GM08714 (cell line): ENCODE data around the gene LILRB5.
"Not testable (repeated sequence)": the region's sequence is repeated elsewhere in the genome, so short reads cannot be mapped to it uniquely, and the experiment has no call there.

Source experiments
- H3K4me3 ChIP-seq: fragments of 200-500 bp; sonication (Bioruptor generic); 2 replicates; pipeline ENCODE4 v1.5.1; 2014; ENCODE audit warnings: mild to moderate bottlenecking, low read length, inconsistent platforms
- ZNF274 ChIP-seq: IDR thresholded peaks from 2 replicates; pipeline ENCODE4 v1.6.1; 2012; ENCODE audit warnings: mild to moderate bottlenecking, low read depth, low read length

Gene LILRB5

GRCh38 chr19:54233941-54234340, 23.1 kb downstream of the LILRB5 start:
- H3K4me3 ChIP-seq: no peak overlapping the region
- TF ChIP-seq ZNF274: no peak

- no peak overlapping the region for H3K4me3 ChIP-seq
- no peak for TF ChIP-seq ZNF274
Observed at GRCh38 chr19:54231077-54231931, 25.8 kb downstream of the LILRB5 start.

GRCh38 chr19:54230031-54230430, 27.0 kb downstream of the LILRB5 start:
- no peak overlapping the region for H3K4me3 ChIP-seq
- TF ChIP-seq ZNF274: no peak

GRCh38 chr19:54229146-54229545, 27.9 kb downstream of the LILRB5 start:
- H3K4me3 ChIP-seq: no peak overlapping the region
- no peak for TF ChIP-seq ZNF274

- not testable (repeated sequence) for H3K4me3 ChIP-seq
Observed at GRCh38 chr19:54224619-54225018, 32.5 kb downstream of the LILRB5 start.

DNA sequence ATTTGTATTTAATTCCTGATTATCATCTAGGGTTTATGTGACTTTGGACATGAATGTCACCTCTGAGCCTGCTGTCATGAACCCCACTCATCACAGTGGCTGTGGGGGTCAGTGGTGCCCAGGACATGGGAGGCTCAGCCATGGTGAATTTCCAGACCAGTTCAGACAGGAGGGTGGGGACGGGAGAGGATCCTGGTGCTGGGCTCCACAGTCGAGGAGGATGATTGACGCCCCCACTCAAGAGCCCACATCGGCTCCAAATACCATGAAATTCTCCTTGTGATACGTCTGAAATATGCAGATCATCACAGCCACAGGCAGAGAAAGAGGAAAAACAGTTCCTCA, 33.2 kb downstream of the LILRB5 start:
- not testable (repeated sequence) for H3K4me3 ChIP-seq

- not testable (repeated sequence) for H3K4me3 ChIP-seq
Observed at GRCh38 chr19:54223277-54223936, 33.7 kb downstream of the LILRB5 start.

DNA sequence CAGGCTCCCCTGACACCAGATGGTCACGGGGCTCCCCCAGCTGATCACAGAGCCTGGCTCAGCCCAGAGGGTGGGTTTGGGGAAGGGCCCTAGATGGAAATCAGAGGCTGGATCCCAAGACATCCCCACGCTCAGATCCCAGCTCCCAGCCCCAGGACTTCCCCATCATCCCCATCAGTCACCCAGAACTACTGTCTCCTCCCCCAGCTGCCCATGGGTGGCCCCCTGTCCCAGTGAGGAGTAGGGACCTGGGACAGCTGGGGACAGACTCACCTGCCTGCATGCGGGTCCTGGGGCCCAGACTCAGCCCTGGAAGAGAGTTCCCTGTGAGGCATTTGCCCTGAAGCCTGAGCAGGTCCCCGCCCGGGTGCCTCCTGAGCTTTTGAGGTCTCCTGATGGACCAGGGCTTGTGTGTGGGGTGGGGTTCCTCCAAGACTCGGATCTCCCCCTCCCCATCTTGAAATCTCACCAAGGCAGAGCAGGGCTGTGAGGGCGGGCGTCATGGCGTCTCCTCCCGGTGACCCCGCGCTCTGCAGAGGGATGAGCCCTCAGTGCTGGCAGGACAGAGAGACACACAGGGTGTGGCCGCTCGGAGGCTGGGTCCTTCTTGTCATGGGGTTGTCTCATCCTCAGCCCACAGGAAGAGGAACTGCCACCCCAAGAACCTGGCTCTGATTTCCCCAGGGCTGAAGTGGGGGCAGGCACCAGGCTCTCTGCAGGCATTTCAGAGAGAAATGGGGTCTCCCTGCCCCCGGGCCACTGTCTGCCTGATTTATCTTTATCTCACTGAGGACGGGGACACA, 34.4 kb downstream of the LILRB5 start, which contains the start of gene LILRB3:
Gene LILRB3 (minus strand): TSS at position 534 of the 803 bp plus-strand sequence. CDS start 31 bp downstream, at position 503.
- not testable (repeated sequence) for H3K4me3 ChIP-seq

GRCh38 chr19:54221947-54222346, 35.1 kb downstream of the LILRB5 start:
- H3K4me3 ChIP-seq: not testable (repeated sequence)

DNA sequence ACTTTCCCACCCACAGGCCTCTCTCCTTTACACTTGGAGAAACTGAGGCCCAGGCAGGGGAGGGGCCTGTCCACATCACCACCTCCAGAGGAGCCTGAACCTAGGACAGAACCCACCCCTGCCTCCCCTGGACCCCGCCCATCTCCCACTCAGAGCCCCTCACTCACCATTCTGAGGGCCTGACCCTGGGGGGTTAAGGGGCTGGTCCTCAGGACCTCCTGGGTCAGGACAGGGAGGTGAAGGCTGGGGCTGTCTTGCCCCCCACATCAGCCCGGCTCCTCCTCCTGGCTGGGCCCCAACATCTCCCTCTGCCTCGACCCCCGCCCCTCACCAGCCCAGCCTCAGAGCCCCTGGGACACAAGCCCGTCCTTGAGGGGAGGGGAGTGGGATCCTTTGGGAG, 37.4 kb downstream of the LILRB5 start:
- not testable (repeated sequence) for H3K4me3 ChIP-seq

- no peak for TF ChIP-seq ZNF274
- no peak overlapping the region for H3K4me3 ChIP-seq
Observed at GRCh38 chr19:54218960-54219661, 38.0 kb downstream of the LILRB5 start.

GRCh38 chr19:54218259-54218658, 38.8 kb downstream of the LILRB5 start:
- H3K4me3 ChIP-seq: no peak overlapping the region
- no peak for TF ChIP-seq ZNF274

DNA sequence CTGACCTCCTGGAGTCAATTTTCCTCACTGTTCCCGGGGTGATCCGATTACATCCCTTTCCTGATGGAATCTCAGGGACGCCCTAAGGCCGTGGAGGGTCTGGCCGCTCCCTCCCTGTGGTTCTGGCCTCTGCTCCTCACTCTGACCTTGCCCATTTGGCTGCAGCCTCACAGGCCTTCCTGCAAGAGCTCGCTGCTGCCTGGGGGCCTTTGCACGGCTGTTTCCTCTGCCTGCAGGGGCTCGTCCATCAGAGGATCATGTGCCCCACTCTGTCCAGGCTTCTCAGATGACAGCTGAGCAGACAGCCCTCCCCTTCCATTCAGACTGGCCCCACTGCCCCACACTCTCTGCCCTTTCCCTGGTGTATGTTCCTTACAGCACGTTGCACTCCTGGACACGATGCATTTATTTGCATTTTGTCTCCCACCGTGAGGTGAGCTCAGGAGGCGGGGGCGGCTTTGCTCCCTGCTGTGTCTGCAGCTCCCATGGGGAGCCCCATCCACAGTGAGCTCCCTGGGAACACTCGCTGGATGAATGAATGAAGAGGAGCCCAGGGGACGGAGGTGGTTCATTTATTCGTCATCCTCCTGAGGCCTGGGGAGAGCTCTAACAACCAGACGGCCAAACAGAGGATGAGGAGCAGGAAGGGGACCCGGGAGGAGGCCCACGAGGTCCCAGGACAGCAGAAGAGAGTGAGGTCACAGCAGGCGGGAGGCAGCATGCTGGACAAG, 39.4 kb downstream of the LILRB5 start:
- not testable (repeated sequence) for H3K4me3 ChIP-seq

- H3K4me3 ChIP-seq: no peak overlapping the region
- TF ChIP-seq ZNF274: no peak
Observed at GRCh38 chr19:54216869-54217268, 40.2 kb downstream of the LILRB5 start.

DNA sequence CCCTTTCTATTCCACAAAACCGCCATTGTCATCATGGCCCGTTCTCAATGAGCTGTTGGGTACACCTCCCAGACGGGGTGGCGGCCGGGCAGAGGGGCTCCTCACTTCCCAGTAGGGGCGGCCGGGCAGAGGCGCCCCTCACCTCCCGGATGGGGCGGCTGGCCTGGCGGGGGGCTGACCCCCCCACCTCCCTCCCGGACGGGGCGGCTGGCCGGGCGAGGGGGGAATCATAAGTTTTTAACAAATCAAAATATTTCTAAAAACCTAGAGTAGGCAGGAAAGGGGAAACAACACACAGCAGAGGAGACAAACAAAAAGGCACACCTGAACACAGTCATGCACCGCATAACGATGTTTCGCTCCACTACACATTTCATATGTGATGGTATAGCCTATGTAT, 42.3 kb downstream of the LILRB5 start:
- not testable (repeated sequence) for H3K4me3 ChIP-seq

DNA sequence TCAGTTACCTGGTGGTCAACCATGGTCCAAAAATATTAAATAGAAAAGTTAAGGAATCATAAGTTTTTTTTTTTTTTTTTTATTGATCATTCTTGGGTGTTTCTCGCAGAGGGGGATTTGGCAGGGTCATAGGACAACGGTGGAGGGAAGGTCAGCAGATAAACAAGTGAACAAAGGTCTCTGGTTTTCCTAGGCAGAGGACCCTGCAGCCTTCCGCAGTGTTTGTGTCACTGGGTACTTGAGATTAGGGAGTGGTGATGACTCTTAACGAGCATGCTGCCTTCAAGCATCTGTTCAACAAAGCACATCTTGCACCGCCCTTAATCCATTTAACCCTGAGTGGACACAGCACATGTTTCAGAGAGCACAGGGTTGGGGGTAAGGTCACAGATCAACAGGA, 42.9 kb downstream of the LILRB5 start:
- H3K4me3 ChIP-seq: not testable (repeated sequence)
